ENCODE results near the gene ARAP3.

The ARAP3 gene

DNA sequence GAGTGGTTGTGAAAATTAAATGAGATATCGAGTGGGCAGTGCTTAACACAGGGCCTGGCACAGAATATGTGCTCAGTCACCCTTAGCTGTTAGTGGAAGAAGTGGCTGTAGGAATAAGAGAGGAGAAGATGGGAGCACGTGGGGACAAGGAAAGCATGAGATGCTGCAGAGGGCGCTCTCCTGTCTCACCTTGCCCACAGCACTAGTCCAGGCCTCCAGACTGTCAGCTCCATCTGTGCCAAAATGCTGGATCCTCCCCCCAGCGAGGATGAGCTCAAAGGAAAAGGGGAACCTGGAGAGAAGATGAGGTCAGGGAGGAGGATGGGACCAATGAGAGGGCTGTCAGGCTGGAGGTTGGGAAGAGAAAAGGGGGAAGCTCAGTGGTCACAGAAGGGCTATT lies 12.5 kb downstream of the ARAP3 start:
- DNase-seq, result no peak

- DNase-seq, result no peak
Observed at GRCh38 chr5:141668601-141669265, 13.3 kb downstream of the ARAP3 start.

DNA sequence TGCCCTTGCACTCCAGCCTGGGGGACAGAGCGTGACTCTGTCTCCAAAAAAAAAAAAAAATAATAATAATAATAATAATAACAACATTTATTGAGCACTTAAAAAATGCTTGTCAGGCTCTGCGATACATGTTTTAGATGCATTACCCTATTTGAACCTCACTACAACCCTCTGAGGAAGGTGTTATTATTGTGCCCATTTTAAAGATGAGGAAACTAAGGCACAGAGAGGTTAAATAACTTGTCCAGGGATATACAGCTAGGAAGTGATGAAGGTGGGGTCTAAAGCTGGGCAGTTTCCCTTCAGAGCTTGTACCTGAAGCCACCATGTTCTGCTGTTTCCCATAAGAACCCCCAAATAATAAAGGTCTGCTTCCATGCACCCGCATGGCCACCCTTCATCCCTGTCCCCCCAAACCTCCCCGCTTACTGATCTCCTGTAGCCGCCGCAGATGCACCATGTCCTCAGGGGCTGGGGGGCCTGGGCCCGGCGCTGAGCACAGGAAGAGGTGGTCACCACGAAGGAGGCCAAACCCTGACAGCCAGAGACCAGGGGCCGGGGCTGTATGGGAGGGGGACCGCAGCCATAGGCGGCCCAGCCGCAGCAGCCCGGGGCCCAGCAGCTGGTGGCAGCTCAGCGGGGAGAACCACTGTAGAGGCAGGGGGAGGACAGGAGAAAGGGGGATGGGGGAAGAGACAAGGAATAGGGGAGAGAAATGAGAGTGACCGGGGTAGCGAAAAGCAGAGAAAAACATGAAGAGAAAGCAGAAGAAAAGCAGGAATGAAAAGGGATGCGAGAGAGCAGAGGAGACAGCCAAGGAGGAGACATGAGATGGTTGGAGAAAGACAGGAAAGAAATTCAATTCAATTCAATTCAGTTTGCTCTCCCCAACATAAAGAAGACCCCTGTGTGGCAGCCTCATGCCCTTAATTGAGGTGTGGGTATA lies 15.8 kb downstream of the ARAP3 start:
- DNase-seq, result no peak

DNA sequence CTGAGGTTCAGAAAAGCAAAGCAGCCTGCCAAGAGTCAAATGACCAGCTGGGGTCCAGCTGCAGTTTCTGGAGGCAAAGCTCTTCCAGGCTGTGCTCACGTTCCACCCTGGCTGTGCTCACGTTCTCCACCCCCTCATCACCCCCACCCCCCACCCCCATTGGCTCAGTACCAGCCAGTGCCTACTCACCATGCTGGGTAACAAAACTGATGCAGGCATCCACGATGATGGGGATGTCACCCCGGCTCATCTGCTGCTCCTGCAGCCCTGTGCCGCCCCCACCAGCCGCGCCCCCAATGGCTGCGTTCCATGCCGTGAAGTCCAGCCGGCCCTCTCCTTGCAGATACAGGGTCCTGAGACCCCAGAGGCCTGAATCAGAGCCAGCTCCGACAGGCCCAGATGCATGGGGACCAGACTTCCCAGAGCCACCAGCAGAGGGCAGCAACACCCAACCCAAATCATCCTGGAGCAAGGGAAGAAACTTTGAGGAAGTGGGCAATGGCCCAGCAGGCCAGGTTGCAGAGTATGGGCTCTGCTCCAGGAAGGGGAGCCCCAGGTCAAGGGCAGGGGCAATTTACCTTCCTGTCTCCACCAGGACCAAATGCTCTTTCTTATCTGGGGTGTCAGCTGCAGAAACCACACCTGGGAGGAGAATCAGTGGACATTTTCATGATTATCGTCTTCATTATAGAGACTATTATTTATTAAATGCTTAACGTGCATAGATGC lies 17.1 kb downstream of the ARAP3 start:
- peak; percentile 82 for DNase-seq

GRCh38 chr5:141663506-141663905 lies 18.5 kb downstream of the ARAP3 start:
- no peak for DNase-seq

- DNase-seq, result no peak
Observed at GRCh38 chr5:141662028-141662427, 20.0 kb downstream of the ARAP3 start.

DNA sequence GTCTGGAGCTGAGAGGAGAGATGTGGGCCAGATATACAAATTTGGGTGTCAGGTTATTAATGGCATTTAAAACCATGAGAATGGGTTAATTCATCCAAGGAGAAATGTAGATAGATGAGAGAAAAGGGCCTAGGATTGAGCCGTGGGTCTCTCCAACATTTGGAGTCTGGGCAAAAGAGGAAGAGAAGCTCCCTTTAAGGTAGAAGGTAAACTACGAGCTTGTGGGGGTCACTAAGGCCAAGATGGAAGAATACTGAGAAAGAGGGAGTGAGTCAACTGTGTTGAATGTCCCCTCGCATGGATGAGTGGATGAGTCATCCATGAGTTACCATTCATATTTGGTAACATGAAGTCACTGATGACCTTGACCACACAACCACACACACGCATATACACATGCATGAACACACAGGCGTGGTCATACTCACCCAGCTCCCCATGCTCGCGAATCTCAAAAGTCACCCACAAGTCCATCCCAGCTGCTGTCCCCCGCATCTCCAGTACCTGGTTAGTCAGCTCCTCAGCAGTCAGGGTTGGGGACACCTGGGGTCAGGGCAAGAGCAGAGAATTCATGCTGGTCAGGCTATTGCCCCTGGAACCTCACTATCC lies 24.0 kb downstream of the ARAP3 start:
- no peak for DNase-seq

GRCh38 chr5:141657404-141657803 lies 24.6 kb downstream of the ARAP3 start:
- no peak for DNase-seq

GRCh38 chr5:141656396-141656795 lies 25.6 kb downstream of the ARAP3 start:
- DNase-seq, result no peak

DNA sequence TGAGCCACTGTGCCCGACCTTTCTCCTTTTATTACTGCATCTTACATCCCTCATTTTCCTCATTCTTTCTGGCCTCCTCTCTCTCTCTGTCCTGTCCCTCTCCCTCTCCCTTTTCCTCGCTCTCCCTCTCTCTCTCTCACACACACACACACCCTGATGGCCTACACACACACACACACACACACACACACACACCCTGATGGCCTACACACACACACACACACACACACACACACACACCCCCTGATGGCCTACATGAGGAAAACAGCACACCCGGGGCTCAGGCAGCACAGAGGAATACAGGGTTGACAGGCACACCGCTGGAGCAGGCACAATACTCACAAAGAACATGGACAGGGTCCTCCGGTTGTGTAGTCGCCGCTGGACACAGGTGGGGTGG lies 27.0 kb downstream of the ARAP3 start:
- no peak for DNase-seq

GRCh38 chr5:141654298-141654697 lies 27.7 kb downstream of the ARAP3 start:
- DNase-seq, result no peak

- DNase-seq, result no peak
Observed at GRCh38 chr5:141651728-141652105, 30.3 kb downstream of the ARAP3 start.

DNA sequence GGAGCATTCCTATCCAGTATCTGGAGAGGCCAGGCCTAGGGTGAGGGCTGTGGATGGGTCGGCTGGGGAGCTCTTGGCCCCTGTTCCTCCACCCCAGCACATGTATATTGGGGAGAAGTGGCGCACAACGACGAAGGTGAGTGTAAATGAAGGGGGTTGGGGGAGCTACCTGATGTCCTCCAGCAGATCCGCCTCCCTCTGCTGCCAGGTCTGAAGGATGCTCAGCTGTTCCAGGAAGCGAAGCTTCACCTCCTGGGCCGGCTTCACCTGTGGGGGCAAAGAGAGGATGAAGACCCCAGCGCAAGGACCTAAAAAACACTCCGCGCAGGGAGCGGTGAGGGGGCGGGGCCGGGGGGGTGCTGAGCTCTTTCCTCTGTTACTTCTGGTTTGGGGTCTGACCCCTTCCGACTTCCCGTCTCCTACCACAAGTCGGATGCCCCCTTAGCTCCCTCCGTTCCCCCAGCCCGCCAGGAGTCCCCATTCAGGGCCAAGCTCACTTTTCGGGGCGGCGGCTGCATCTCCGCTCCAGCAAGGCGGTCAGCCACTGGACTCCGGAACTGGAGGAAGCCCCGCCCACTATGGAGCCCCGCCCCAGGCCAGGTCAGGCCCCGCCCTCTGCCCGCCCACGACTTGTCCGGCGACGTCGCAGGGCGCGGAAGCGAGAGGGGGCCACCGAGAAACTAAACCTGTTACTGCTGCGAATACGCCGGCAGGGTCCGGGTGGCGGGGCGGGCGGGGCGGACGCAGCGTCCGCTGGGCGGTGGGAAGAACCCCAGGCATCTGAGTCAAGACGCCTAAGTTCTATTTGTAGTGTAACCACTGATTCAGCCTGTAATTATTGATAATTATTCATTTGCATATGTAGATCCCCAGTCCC lies 30.9 kb downstream of the ARAP3 start, which contains the start of gene FCHSD1:
Gene FCHSD1, minus strand, starts transcription at position 568 of the 877 bp plus-strand sequence. Its CDS starts 50 bp downstream, at position 518.
- DNase-seq, result peak; percentile 92

GRCh38 chr5:141649972-141650371 lies 32.1 kb downstream of the ARAP3 start:
- DNase-seq, result no peak

DNA sequence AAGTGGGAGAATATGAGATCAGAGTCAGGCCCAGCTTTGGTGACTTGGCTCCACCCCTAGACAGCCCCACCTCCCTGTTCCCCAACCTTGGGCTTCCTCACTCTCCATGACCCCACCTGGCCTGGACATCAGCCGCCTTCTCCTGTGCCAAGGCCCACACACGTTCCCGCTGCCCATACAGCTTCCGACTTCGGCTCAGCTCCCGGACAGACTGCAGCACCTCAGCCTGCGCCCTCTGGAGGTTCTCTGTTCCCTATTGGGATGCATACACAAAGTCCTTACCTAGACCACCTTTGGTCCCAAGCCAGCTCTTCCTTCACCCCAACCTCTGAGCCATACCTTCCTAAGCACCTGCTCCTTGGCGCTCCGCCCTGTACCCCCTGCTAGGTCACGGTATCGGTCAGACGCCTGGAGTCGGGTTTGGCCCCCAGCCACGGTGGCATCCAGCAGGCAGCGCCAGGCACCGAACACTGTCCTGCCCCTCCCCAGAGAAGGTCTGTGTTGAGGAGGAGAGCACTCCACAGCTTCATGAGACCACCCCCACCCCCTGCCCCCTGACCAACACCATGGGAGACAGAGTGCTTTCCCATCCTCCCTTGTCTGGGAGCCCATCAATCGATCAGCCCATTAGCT lies 32.9 kb downstream of the ARAP3 start:
- DNase-seq, result no peak

GRCh38 chr5:141647851-141648250 lies 34.2 kb downstream of the ARAP3 start:
- DNase-seq, result no peak

DNA sequence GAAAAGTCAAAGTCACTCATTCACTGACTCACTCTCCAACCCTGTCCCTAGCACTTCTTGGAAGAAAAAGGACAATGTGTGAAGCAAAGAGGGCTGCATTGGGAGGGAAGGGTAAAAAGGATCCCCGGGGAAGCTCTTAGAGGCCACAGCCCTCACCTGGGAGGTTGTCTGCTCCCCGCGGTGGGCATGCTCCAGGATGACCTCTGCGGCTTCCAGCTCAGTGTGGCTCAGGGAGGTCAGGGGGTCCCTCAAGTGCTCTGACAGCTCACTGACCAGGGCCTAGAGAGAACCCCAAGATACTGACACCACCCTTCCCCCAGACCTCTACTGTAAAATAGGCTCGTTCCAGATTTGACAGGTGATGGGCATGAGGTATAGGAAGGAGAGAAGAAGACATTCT lies 34.8 kb downstream of the ARAP3 start:
- no peak for DNase-seq

GRCh38 chr5:141646026-141646425 lies 36.0 kb downstream of the ARAP3 start:
- no peak for DNase-seq

DNA sequence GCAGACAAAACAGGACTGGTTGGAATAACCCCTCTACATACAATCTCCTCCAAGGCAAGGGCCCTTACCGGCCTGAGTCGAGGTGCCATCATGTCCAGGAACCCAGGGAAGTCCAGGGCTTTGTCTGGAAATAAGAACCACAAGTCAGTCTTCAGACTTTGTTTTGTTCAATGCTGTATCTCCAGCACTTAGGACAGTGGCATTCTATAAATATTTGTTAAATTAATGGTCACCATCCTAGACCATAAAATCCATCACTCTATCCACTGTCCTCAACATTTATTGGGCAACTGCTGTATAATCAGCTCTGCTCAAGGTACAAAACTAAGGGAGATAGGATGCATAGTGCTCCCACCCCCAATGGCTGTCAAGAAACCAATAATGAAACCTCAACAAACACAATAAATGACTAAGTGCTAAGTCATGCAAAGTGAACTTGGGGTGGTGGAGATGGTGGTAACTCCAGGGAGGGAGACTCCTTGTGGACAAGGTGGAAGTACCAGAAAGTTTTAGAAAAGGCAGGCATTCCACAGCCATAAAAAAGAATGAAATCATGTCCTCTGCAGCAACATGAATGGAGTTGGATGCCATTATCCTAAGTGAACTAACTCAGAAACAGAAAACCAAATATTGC lies 40.3 kb downstream of the ARAP3 start:
- DNase-seq, result peak; percentile 79

GRCh38 chr5:141640698-141641097 lies 41.3 kb downstream of the ARAP3 start:
- DNase-seq, result no peak

- no peak for DNase-seq
Observed at GRCh38 chr5:141640051-141640415, 42.0 kb downstream of the ARAP3 start.

All from activated CD4-positive, alpha-beta T cell treated with anti-CD3 and anti-CD28 coated beads, Interleukin-2, Interleukin-6, amounts not matched to agents 100 ng/mL and 50 ng/mL, durations not matched to agents 16 hours and 8 hours (primary cell).